Adrenal gland (tissue), 12 donors: ENCODE data around the gene PZP. TPM values are rescaled to one million over a fixed set of nuclear protein-coding genes. Genes with fewer than 3 reads are reported as not detected.

Experiments
- DNase-seq, 7 donors: peaks; one replicate each; pipeline ENCODE4 v3.0.0-alpha.2; 2019 to 2020
- H3K27ac ChIP-seq, 5 donors: fragments of 200-600 bp; sonication (generic) in 4 of 5; 1 replicate in 3 of 5; 2 replicates in 2 of 5; pipeline versions ENCODE4 v1.5.1 to v1.8.0; 2016 to 2020; ENCODE audit warnings: mild to moderate bottlenecking in 1 of 5
- H3K27me3 ChIP-seq: fragments of 200-600 bp; 2 replicates; pipeline ENCODE4 v1.8.0; 2021
- H3K36me3 ChIP-seq, 2 donors: fragments of 200-600 bp; replicated peaks in 1 of 2; 1 replicate in 1 of 2; 2 replicates in 1 of 2; pipeline versions ENCODE4 v1.5.1 to v1.8.0; 2018 to 2022
- H3K4me1 ChIP-seq, 2 donors: fragments of 200-600 bp; replicated peaks in 1 of 2; 1 replicate in 1 of 2; 2 replicates in 1 of 2; pipeline versions ENCODE4 v1.5.1 to v1.8.0; 2018 to 2021
- H3K4me3 ChIP-seq, 4 donors: fragments of 200-600 bp; sonication (generic) in 3 of 4; one replicate each; pipeline ENCODE4 v1.5.1; 2016 to 2018
- H3K9me3 ChIP-seq, 3 donors: fragments of 200-600 bp; sonication (generic) in 1 of 3; replicated peaks in 1 of 3; 1 replicate in 2 of 3; 2 replicates in 1 of 3; pipeline versions ENCODE4 v1.5.1 to v1.8.0; 2016 to 2021
- POLR2A ChIP-seq, 2 donors: fragments of 450-650 bp; IDR thresholded peaks; one replicate each; pipeline ENCODE4 v1.6.1; 2017; ENCODE audit warnings: antibody characterized with exemption in 2 of 2, mild to moderate bottlenecking in 2 of 2, moderate library complexity in 1 of 2
- WGBS, 4 donors: extraction: QIAGEN DNeasy Blood & Tissue Kit in 2 of 4; methylation state at CpG; one replicate each; pipeline versions ENCODE4 v1.1.5 to v1.1.7; 2013 to 2017; 5-methylcytosine and 5-hydroxymethylcytosine counted together
- intact Hi-C, 2 donors: fragments of 100-400 bp; cut with DNase I; formaldehyde crosslinking; loops; one replicate each; pipeline versions ENCODE4 v1.14.1 to v1.15.0; 2022 to 2023
- polyA plus RNA-seq, 3 donors: library from polyadenylated mRNA; stranded (reverse); fragments of 200-250 nt in 2 of 3; fragments of 350-450 nt in 1 of 3; fragmentation: Illumina TruSeq in 1 of 3; extraction: RNeasy Lipid Tissue Mini Kit (QIAGEN cat#74804) in 1 of 3; gene quantifications; one replicate each; pipeline ENCODE4 v1.2.3, GENCODE V29; 2013 to 2014
- total RNA-seq, 9 donors: library from RNA; depleted of rRNA in 4 of 9; stranded (reverse); fragments of >200 nt in 4 of 9; fragments of 120-200 nt in 1 of 9; fragmentation: NEBNext Ultra II Directional in 1 of 9; extraction: Animal tissue kit (Norgen Biotek cat#: 25700) in 1 of 9; gene quantifications; one replicate each; pipeline versions ENCODE4 v1.1.0 to v1.2.4, GENCODE V29; 2013 to 2023
- TF ChIP-seq, protein P1 (sequence below), 6 experiments: fragments of 450-650 bp in 4 of 6; fragments of 200-600 bp in 2 of 6; sonication (generic) in 1 of 6; IDR thresholded peaks; 1 replicate in 5 of 6; 2 replicates in 1 of 6; pipeline versions ENCODE4 v1.5.1 to v1.8.0; 2016 to 2021; ENCODE audit warnings: antibody characterized with exemption in 6 of 6, mild to moderate bottlenecking in 2 of 6, moderate library complexity in 1 of 6
- donor health status: healthy with polysubstance abuse.
- donor health status: Bipolar disorder and iron deficiency.
- donor health status: DM: yes; HTN: yes; CAD: no.
- donor health status: DM: no; HTN: no; CAD: no.
- donor health status: DM: no; HTN: no; CAD: no.
- donor health status: DM: yes; HTN: yes; CAD: no.

The PZP gene
- total and polyA plus RNA-seq, 12 donors = 0.08 to 0.95 (median 0.35) TPM; not detected in 2

DNA sequence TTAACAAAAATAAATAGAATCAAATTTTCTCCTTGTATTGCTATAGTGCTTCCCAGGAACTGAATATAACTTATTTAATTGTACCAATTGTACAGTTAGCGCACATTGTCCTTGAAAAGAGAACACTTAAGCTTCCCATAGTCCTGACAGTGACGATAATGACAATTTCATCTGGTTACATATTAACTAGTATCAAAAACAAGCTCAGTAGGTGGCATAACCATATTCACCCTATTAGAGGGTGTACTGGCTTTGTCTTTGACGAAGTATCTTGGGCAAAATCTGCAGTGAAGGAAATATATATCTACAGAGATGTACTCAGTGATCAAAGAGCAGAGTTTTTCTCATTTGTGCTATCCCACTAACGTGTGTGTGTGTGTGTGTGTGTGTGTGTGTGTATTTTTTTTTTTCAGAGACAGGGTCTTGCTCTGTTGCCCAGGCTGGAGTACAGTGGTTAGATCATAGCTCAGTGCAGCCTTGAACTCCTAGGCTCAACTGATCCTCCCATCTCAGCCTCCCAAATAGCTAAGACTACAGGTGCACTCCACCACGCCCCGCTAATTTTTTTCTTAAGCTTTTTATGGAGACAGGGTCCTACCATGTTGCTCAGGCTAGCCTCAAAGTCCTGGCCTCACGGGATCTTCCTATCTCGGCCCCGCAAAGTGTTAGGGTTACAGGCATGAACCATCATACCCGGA is 87.6 kb downstream of the PZP start:
- Histone ChIP-seq H3K4me3 (no peak overlapping the region), H3K4me1 (peaks cover 0 to 41% of the 10 kb centered on the region in 2 donors), H3K27ac (no peak overlapping the region), H3K9me3 (no peaks in the 10 kb centered on the region), H3K36me3 (no peaks in the 10 kb centered on the region), H3K27me3 (no peaks in the 10 kb centered on the region)
- TF ChIP-seq, protein P1, sequence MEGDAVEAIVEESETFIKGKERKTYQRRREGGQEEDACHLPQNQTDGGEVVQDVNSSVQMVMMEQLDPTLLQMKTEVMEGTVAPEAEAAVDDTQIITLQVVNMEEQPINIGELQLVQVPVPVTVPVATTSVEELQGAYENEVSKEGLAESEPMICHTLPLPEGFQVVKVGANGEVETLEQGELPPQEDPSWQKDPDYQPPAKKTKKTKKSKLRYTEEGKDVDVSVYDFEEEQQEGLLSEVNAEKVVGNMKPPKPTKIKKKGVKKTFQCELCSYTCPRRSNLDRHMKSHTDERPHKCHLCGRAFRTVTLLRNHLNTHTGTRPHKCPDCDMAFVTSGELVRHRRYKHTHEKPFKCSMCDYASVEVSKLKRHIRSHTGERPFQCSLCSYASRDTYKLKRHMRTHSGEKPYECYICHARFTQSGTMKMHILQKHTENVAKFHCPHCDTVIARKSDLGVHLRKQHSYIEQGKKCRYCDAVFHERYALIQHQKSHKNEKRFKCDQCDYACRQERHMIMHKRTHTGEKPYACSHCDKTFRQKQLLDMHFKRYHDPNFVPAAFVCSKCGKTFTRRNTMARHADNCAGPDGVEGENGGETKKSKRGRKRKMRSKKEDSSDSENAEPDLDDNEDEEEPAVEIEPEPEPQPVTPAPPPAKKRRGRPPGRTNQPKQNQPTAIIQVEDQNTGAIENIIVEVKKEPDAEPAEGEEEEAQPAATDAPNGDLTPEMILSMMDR (IDR thresholded peaks at IDR 0.05) = no peak
- TF ChIP-seq POLR2A (IDR thresholded peaks at IDR 0.05) = no peak
- no peak for DNase-seq
- 83 to 91% (median 86%) methylated on average over 10 of the region's 10 CpGs for WGBS, 4 donors
- intact Hi-C loops = no loop called here

DNA sequence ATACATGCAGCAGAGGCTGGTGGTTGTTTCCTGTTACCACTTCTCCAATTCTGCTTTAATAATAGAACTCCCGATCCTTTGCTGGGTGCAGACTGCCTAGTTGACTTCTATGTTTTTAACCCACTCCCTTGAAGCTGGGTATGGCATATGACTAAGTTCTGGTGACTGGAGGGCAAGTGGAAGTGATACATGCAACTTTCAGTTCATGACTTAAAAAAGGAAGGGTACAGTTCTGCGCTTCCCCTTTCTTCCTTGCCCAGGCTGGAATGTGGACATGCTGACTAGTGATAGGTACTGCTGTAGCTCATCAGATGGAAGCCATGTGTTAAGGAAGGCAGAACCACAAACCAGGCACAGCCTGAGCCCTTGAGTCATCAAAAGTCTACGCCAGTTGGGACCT is 90.0 kb downstream of the PZP start:
- TF ChIP-seq, protein P1 (IDR thresholded peaks at IDR 0.05) = no peak
- TF ChIP-seq POLR2A (IDR thresholded peaks at IDR 0.05) = no peak
- peaks cover 0 to 34% of the 10 kb centered on the region in 2 donors for H3K4me1 ChIP-seq
- no peak overlapping the region for H3K4me3 ChIP-seq
- H3K27ac ChIP-seq = peak overlapping the region in 4 of 5 donors; percentile 6 to 75 (median 46)
- no peaks in the 10 kb centered on the region for H3K27me3 ChIP-seq
- H3K9me3 ChIP-seq = no peaks in the 10 kb centered on the region
- peak in 5 of 7 donors; percentile 14 to 68 (median 43) for DNase-seq
- no peaks in the 10 kb centered on the region for H3K36me3 ChIP-seq
- 64 to 71% (median 68%) methylated on average over 3 of the region's 3 CpGs for WGBS, 4 donors
- intact Hi-C loops = no loop called here

DNA sequence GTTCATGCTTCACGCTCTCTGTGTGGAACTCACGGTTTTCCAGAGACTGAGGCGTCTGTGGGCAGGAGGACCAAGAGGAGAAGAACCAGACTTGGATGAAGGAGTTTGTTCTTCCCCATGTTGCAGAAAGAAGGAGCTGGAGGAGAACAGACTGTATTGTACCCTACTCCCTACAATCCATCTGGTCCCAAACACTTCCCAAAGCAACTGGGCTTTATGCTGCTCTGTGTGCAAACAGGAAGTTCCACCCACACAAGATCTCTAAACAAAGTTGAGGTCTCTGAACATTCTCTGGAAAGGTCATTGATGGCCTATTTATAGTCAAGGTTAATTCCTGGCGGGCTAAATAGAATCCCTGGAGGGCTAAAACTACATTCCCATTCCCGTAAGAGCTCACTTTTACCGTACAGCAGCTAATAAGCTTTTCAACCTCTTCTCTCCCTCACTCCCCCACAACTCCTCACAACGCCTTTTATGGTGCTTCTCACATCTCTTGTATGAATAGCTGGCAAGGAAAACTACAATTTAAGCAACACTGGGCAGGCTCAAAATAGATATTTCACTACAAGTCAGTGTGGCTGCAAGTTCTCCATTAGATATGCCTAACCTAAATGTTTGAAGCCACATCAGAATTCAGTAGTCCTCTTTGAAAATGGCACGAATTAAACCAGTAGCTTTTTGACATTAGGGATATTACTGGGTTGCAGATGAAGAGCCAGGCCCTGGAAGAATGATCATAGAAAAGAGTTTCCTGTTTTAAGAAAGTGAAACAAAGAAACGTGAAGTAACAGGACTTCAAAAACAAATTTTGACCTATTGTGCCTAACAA is 92.2 kb downstream of the PZP start, which contains the start of gene A2M:
A2M (minus strand) TSS at position 189 of the 829 bp plus-strand sequence; CDS start at position 119, 70 bp downstream.
- H3K36me3 ChIP-seq = peaks cover 0 to 8% of the 10 kb centered on the region in 2 donors
- TF ChIP-seq, protein P1 (IDR thresholded peaks at IDR 0.05) = no peak
- peak; percentile 44 to 51 for TF ChIP-seq POLR2A (IDR thresholded peaks at IDR 0.05)
- peak within 1 kb of the TSS in 4 of 5 donors; percentile 27 to 75 (median 62) for H3K27ac ChIP-seq
- peak within 1 kb of the TSS in 2 of 4 donors; percentile 17 to 56 for H3K4me3 ChIP-seq
- H3K9me3 ChIP-seq = no peaks in the 10 kb centered on the region
- DNase-seq = peak in 5 of 7 donors; percentile 15 to 55 (median 26)
- WGBS, 4 donors = 24 to 29% (median 25%) methylated on average over 9 of the region's 9 CpGs
- H3K27me3 ChIP-seq = no peaks in the 10 kb centered on the region
- H3K4me1 ChIP-seq = peaks cover 0 to 24% of the 10 kb centered on the region in 2 donors
- intact Hi-C loops = no loop called here

DNA sequence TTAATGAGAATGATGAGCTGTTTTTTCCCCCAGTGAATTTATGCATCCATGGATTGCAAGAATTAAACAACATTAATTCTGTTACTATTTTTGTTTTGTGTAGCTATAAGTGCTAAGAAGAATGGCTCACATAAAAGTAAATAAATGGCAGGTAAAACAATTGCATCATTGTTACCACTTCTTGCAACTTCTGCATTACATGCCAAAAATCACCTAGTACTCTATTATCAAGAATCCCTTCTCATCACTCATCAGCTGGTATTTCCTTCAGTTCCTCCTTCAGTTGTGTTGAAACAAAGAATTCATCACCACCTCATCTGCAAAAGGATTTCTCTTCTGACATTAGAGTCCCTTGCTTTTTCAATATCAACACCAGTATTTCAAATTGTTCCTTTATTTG is 93.2 kb downstream of the PZP start:
- Histone ChIP-seq H3K27me3 (no peaks in the 10 kb centered on the region), H3K4me1 (peaks cover 0 to 24% of the 10 kb centered on the region in 2 donors), H3K27ac (peak overlapping the region in 3 of 5 donors; percentile 27 to 61 (median 29)), H3K4me3 (peak overlapping the region in 2 of 4 donors; percentile 17 to 56), H3K9me3 (no peaks in the 10 kb centered on the region), H3K36me3 (peaks cover 0 to 8% of the 10 kb centered on the region in 2 donors)
- intact Hi-C loops = no loop called here
- TF ChIP-seq, protein P1 (IDR thresholded peaks at IDR 0.05) = no peak
- no peak for TF ChIP-seq POLR2A (IDR thresholded peaks at IDR 0.05)
- no peak for DNase-seq
